Prostate gland (tissue), 2 donors: ENCODE data around the gene ZNF133. TPM values are rescaled to one million over a fixed set of nuclear protein-coding genes. Genes with fewer than 3 reads are reported as not detected.
A peak's percentile ranks its signal among the peaks of the same experiment; 100 is the strongest.

Experiments used
- DNase-seq: peaks from one replicate; pipeline ENCODE4 v3.0.0-alpha.2; 2019; ENCODE audit warnings: low spot score
- H3K27ac ChIP-seq, 2 donors: fragments of 200-600 bp; sonication (generic); 2 replicates each; pipeline ENCODE4 v1.5.1; 2017 to 2019
- H3K27me3 ChIP-seq: fragments of 200-600 bp; sonication (generic); replicated peaks from 2 replicates; pipeline ENCODE4 v1.5.1; 2019; ENCODE audit not compliant: insufficient read depth
- H3K36me3 ChIP-seq, 2 donors: fragments of 200-600 bp; sonication (generic); 1 replicate in 1 of 2; 2 replicates in 1 of 2; pipeline versions ENCODE4 v1.5.1 to v1.8.1; 2017 to 2019
- H3K4me1 ChIP-seq: fragments of 200-600 bp; sonication (generic); replicated peaks from 2 replicates; pipeline ENCODE4 v1.5.1; 2019
- H3K4me3 ChIP-seq, 2 donors: fragments of 200-600 bp; sonication (generic); 2 replicates each; pipeline ENCODE4 v1.5.1; 2017 to 2019
- H3K9me3 ChIP-seq: fragments of 200-600 bp; sonication (generic); 2 replicates; pipeline ENCODE4 v1.5.1; 2017
- POLR2A ChIP-seq: fragments of 450-650 bp; IDR thresholded peaks from one replicate; pipeline ENCODE4 v1.6.1; 2016; ENCODE audit warnings: antibody characterized with exemption, mild to moderate bottlenecking
- POLR2AphosphoS5 ChIP-seq: sonication (generic); formaldehyde crosslinking; IDR thresholded peaks from one replicate; pipeline ENCODE4 v1.6.1; 2017; ENCODE audit warnings: antibody characterized with exemption
- WGBS: methylation state at CpG from one replicate; pipeline ENCODE4 v1.1.5; 2018; 5-methylcytosine and 5-hydroxymethylcytosine counted together
- intact Hi-C: fragments of 100-400 bp; cut with DNase I; formaldehyde crosslinking; loops from one replicate; pipeline ENCODE4 v1.14.2; 2022
- total RNA-seq, 2 donors: library from RNA; depleted of rRNA; stranded (reverse); fragments of >200 nt; gene quantifications; one replicate each; pipeline ENCODE4 v1.1.0, GENCODE V29; 2016
- TF ChIP-seq, protein P1 (sequence below), 4 experiments: fragments of 200-600 bp in 2 of 4; fragments of 450-650 bp in 2 of 4; sonication (generic) in 2 of 4; IDR thresholded peaks; 1 replicate in 3 of 4; 2 replicates in 1 of 4; pipeline ENCODE4 v1.5.1; 2016 to 2019; ENCODE audit warnings: antibody characterized with exemption in 4 of 4, mild to moderate bottlenecking in 2 of 4, moderate library complexity in 2 of 4

Gene ZNF133
- total RNA-seq, 2 donors from 2014 or later: 15.2 to 23.1 TPM

DNA sequence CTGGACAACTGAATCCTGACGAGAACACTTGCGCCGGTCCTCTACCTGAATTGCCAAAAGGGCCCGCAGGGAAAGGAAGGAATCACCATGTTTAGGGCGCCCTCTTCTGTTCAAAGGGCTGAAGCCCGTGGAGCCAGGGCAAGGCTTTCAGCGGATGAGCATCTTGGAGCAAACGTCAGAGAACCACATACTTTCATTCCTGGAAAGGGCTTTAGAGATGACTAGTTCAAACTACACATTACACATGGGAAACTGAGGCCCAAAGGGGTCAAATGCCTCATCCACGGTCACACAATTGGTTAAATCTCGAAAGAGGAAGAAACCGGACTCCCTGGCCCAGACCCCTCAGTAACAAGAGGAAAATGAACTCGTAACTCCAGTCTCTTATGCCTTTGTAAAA lies 11.5 kb upstream of the ZNF133 start:
- intact Hi-C loops: no loop called here
- TF ChIP-seq POLR2AphosphoS5 (peak; percentile 37), POLR2A (no peak)
- TF ChIP-seq, protein P1, sequence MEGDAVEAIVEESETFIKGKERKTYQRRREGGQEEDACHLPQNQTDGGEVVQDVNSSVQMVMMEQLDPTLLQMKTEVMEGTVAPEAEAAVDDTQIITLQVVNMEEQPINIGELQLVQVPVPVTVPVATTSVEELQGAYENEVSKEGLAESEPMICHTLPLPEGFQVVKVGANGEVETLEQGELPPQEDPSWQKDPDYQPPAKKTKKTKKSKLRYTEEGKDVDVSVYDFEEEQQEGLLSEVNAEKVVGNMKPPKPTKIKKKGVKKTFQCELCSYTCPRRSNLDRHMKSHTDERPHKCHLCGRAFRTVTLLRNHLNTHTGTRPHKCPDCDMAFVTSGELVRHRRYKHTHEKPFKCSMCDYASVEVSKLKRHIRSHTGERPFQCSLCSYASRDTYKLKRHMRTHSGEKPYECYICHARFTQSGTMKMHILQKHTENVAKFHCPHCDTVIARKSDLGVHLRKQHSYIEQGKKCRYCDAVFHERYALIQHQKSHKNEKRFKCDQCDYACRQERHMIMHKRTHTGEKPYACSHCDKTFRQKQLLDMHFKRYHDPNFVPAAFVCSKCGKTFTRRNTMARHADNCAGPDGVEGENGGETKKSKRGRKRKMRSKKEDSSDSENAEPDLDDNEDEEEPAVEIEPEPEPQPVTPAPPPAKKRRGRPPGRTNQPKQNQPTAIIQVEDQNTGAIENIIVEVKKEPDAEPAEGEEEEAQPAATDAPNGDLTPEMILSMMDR (IDR thresholded peaks at IDR 0.05): peak in 3 of 4 experiments; percentile 51 to 72 (median 67)
- H3K27ac ChIP-seq: no peak overlapping the region
- DNase-seq: peak; percentile 70
- H3K4me1 ChIP-seq: no peaks in the 10 kb centered on the region
- H3K36me3 ChIP-seq: no peaks in the 10 kb centered on the region
- no peak overlapping the region for H3K4me3 ChIP-seq
- 15% methylated on average over 12 of the region's 12 CpGs for WGBS
- H3K27me3 ChIP-seq: no peaks in the 10 kb centered on the region
- H3K9me3 ChIP-seq: no peaks in the 10 kb centered on the region

DNA sequence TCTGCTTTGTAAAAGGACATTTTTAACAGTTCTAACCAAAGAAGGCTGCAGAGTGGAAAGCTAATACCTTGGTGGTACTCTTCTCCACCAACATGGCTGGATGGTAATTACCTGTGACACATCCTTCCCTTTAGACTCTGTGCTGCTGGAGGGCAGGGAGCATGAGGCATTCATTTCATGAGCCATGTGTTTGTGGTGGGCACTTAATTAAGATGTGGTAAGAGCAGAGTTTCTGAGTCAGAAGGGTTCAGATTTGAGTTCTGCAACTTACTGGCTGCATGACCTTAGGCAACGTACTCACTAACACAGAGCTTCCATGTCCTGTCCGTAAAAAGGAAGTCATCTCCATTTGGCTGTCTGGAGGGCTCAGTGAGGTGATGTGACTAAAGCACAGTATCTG lies 9.1 kb upstream of the ZNF133 start:
- TF ChIP-seq, protein P1 (IDR thresholded peaks at IDR 0.05): no peak
- TF ChIP-seq POLR2AphosphoS5: no peak
- TF ChIP-seq POLR2A: no peak
- Histone ChIP-seq H3K27me3 (no peaks in the 10 kb centered on the region), H3K9me3 (no peaks in the 10 kb centered on the region), H3K4me3 (no peak overlapping the region), H3K27ac (no peak overlapping the region), H3K4me1 (no peaks in the 10 kb centered on the region), H3K36me3 (no peaks in the 10 kb centered on the region)
- no peak for DNase-seq
- intact Hi-C loops: no loop called here
- 69% methylated on average over 2 of the region's 2 CpGs for WGBS

DNA sequence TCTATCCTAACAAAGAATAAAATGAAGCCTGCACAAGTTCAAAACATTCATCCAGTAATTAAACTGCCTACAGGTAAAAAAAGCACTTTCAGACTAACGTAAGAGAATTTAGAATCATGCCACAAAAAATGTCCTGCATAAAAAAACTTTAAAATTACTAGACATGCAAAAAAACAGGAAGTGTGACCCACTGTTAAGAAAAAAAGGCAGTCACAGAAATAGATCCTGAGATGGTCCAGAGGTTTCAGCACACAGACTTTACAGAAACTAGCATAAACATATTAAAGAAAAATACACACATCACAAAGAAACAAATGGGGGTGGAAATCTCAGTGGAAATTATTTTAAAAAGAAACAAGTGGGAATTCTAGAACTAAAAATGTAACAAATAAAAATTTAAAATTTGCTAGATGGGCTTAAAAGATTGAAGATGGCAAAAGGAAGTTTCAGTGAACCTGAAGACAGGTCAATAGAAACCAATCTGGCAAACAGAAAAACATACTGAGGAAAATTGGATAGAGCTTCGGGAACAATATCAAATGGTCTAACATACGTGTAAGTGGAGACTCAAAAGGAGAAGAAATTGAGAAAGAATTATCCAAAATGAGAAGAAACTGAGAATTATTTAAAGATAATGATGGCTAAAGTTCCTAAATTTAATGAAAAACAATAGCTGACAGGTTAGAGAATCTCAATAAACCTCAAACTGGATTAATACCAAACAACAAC lies 3.4 kb upstream of the ZNF133 start:
- TF ChIP-seq POLR2AphosphoS5: no peak
- no peak for TF ChIP-seq POLR2A
- TF ChIP-seq, protein P1 (IDR thresholded peaks at IDR 0.05): no peak
- 89% methylated on average over 3 of the region's 3 CpGs for WGBS
- no peak overlapping the region for H3K27ac ChIP-seq
- H3K9me3 ChIP-seq: no peaks in the 10 kb centered on the region
- H3K27me3 ChIP-seq: no peaks in the 10 kb centered on the region
- H3K4me1 ChIP-seq: peaks cover 3% of the 10 kb centered on the region
- no peaks in the 10 kb centered on the region for H3K36me3 ChIP-seq
- DNase-seq: no peak
- intact Hi-C loops: no loop called here
- no peak overlapping the region for H3K4me3 ChIP-seq

DNA sequence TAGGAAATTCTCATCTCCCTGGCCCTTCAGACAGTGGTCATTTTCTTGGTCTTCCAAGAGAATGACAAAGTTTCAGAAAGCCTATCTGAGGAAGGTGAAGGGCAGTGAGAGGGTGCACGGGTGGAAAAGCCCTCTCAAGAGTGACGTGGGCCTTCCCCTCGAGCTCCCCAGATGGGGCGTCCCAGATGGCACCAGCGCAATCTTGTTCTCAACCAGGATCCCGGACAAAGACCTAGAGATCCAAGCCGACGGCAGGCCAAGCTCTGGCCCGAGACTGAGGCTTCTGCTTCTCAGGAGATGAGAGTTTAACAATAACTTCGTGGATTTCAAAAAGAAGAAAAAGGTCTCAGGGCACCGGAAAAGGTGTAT lies 797 bp upstream of the ZNF133 start:
- peak overlapping the region; percentile 80 to 81 for H3K4me3 ChIP-seq
- peak overlapping the region; percentile 96 for H3K27ac ChIP-seq
- no peaks in the 10 kb centered on the region for H3K27me3 ChIP-seq
- DNase-seq: no peak
- WGBS: 14% methylated on average over 11 of the region's 11 CpGs
- TF ChIP-seq, protein P1 (IDR thresholded peaks at IDR 0.05): no peak
- no peak for TF ChIP-seq POLR2A
- TF ChIP-seq POLR2AphosphoS5: no peak
- no peaks in the 10 kb centered on the region for H3K36me3 ChIP-seq
- H3K9me3 ChIP-seq: no peaks in the 10 kb centered on the region
- intact Hi-C loops: no loop called here
- H3K4me1 ChIP-seq: peaks cover 3% of the 10 kb centered on the region

DNA sequence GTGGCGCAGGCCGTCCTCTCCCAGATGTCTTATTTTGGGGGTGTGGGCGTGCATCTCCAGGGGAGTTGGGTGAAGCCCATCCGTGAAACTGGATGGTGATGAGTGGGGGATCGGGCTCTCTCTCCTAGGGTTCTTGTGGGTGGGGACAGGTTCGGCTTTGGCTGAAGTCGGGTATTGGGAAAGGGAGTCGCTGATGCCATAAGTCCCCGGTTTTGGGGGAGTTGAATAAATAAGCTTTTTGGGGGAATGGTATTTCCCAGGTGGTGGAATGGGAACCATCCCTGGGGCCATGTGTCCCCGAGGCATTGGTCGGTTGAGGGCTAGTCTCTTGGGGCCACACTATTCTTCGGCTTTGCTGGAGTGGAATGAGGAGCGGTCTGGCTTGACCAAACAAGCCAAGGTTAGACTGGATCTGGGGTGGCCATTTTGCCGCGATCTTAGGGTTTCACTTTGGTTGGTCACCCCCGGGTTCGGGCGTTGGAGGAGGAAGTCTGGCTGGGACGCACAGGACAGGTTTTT lies 481 bp downstream of the ZNF133 start:
- TF ChIP-seq, protein P1 (IDR thresholded peaks at IDR 0.05): no peak
- TF ChIP-seq POLR2AphosphoS5 (no peak), POLR2A (no peak)
- H3K4me1 ChIP-seq: peaks cover 3% of the 10 kb centered on the region
- no peaks in the 10 kb centered on the region for H3K9me3 ChIP-seq
- intact Hi-C loops: loop anchor here (2.0 kb wide), 2 partner anchors 152 to 178 kb away; partner anchors contain the start of genes DZANK1, KAT14, PET117 and POLR3F
- DNase-seq: peak; percentile 9
- no peaks in the 10 kb centered on the region for H3K27me3 ChIP-seq
- peak overlapping the region; percentile 96 for H3K27ac ChIP-seq
- no peaks in the 10 kb centered on the region for H3K36me3 ChIP-seq
- 8% methylated on average over 19 of the region's 19 CpGs for WGBS
- peak overlapping the region; percentile 80 to 81 for H3K4me3 ChIP-seq
